GM21737 (cell line): ENCODE measurements around the gene NOL4L.
"Not testable (repeated sequence)": the region's sequence is repeated elsewhere in the genome, so short reads cannot be mapped to it uniquely, and the experiment has no call there.

ENCODE experiments used
- ATAC-seq: cut with Tn5 transposase; IDR thresholded peaks from one replicate; pipeline ENCODE4 v1.9.1; 2021; ENCODE audit warnings: mild to moderate bottlenecking, moderate library complexity; ENCODE audit not compliant: unreplicated experiment

The NOL4L gene

GRCh38 chr20:32513031-32513866 lies 71.9 kb downstream of the NOL4L start:
- ATAC-seq = no peak

GRCh38 chr20:32512047-32512385 lies 73.1 kb downstream of the NOL4L start:
- ATAC-seq = no peak

GRCh38 chr20:32511358-32512046 lies 73.6 kb downstream of the NOL4L start:
- no peak for ATAC-seq

GRCh38 chr20:32510601-32511357 lies 74.4 kb downstream of the NOL4L start:
- ATAC-seq = no peak

- ATAC-seq = no peak
These were observed 75.0 kb downstream of the NOL4L start for GRCh38 chr20:32510120-32510600.

GRCh38 chr20:32509639-32510066 lies 75.5 kb downstream of the NOL4L start:
- no peak for ATAC-seq

GRCh38 chr20:32508775-32509119 lies 76.4 kb downstream of the NOL4L start:
- ATAC-seq = no peak

- no peak for ATAC-seq
These were observed 76.9 kb downstream of the NOL4L start for GRCh38 chr20:32507998-32508774.

GRCh38 chr20:32506721-32507120 lies 78.4 kb downstream of the NOL4L start:
- ATAC-seq = no peak

- ATAC-seq = no peak
These were observed 79.2 kb downstream of the NOL4L start for GRCh38 chr20:32505723-32506473.

- no peak for ATAC-seq
These were observed 83.4 kb downstream of the NOL4L start for GRCh38 chr20:32501709-32502108.

GRCh38 chr20:32497589-32498224 lies 87.4 kb downstream of the NOL4L start:
- ATAC-seq = no peak

- ATAC-seq = no peak
These were observed 88.2 kb downstream of the NOL4L start for GRCh38 chr20:32496811-32497533.

GRCh38 chr20:32495949-32496348 lies 89.2 kb downstream of the NOL4L start:
- ATAC-seq = no peak

GRCh38 chr20:32495217-32495565 lies 89.9 kb downstream of the NOL4L start:
- no peak for ATAC-seq

GRCh38 chr20:32494483-32495216 lies 90.5 kb downstream of the NOL4L start:
- no peak for ATAC-seq

GRCh38 chr20:32493356-32493755 lies 91.8 kb downstream of the NOL4L start:
- no peak for ATAC-seq

GRCh38 chr20:32491764-32492151 lies 93.4 kb downstream of the NOL4L start:
- not testable (repeated sequence) for ATAC-seq
